Activated CD4-positive, CD25-positive, alpha-beta regulatory T cell (primary cell): ENCODE measurements around the gene USP17L15.
"Not testable (repeated sequence)": the region's sequence is repeated elsewhere in the genome, so short reads cannot be mapped to it uniquely, and the experiment has no call there.

ENCODE experiments used
- DNase-seq, 4 experiments: peaks; one replicate each; lab custom pipeline; 2025; lab: John Stamatoyannopoulos, UW

The USP17L15 gene

GRCh38 chr4:9234085-9234484, at the start of gene USP17L15:
USP17L15 (plus strand) TSS chr4:9234385; CDS start chr4:9234385, 0 bp downstream.
- not testable (repeated sequence) for DNase-seq

- DNase-seq = not testable (repeated sequence)
Observed at GRCh38 chr4:9210357-9210756, 23.8 kb upstream of the USP17L15 start, which contains the start of gene USP17L10. USP17L10 (plus strand) TSS chr4:9210657; CDS start chr4:9210657, 0 bp downstream.

GRCh38 chr4:9214701-9215100, 19.5 kb upstream of the USP17L15 start:
- not testable (repeated sequence) for DNase-seq

- DNase-seq = not testable (repeated sequence)
Observed at GRCh38 chr4:9215105-9215504, 19.1 kb upstream of the USP17L15 start, which contains the start of gene USP17L11. USP17L11 (plus strand) TSS chr4:9215405; CDS start chr4:9215405, 0 bp downstream.

- not testable (repeated sequence) for DNase-seq
Observed at GRCh38 chr4:9219852-9220251, 14.3 kb upstream of the USP17L15 start, which contains the start of gene USP17L12. USP17L12 (plus strand) TSS chr4:9220152; CDS start chr4:9220152, 0 bp downstream.

GRCh38 chr4:9224596-9224995, 9.6 kb upstream of the USP17L15 start, which contains the start of gene USP17L13:
USP17L13 (plus strand) TSS chr4:9224896; CDS start chr4:9224896, 0 bp downstream.
- not testable (repeated sequence) for DNase-seq

- DNase-seq = not testable (repeated sequence)
Observed at GRCh38 chr4:9230249-9230648, 3.9 kb upstream of the USP17L15 start.

GRCh38 chr4:9238461-9238860, 4.3 kb downstream of the USP17L15 start:
- DNase-seq = not testable (repeated sequence)

- not testable (repeated sequence) for DNase-seq
Observed at GRCh38 chr4:9243579-9243978, 9.4 kb downstream of the USP17L15 start, which contains the start of gene USP17L17. USP17L17 (plus strand) TSS chr4:9243879; CDS start chr4:9243879, 0 bp downstream.

GRCh38 chr4:9247953-9248680, 13.9 kb downstream of the USP17L15 start, which contains the start of gene USP17L18:
USP17L18 (plus strand) TSS chr4:9248630; CDS start chr4:9248630, 0 bp downstream.
- not testable (repeated sequence) for DNase-seq

GRCh38 chr4:9253078-9253477, 18.9 kb downstream of the USP17L15 start, which contains the start of gene USP17L19:
USP17L19 (plus strand) TSS chr4:9253378; CDS start chr4:9253378, 0 bp downstream.
- DNase-seq = not testable (repeated sequence)

GRCh38 chr4:9257824-9258223, 23.6 kb downstream of the USP17L15 start, which contains the start of gene USP17L20:
USP17L20 (plus strand) TSS chr4:9258124; CDS start chr4:9258124, 0 bp downstream.
- DNase-seq = not testable (repeated sequence)

- not testable (repeated sequence) for DNase-seq
Observed at GRCh38 chr4:9262572-9262971, 28.4 kb downstream of the USP17L15 start, which contains the start of gene USP17L21. USP17L21 (plus strand) TSS chr4:9262872; CDS start chr4:9262872, 0 bp downstream.

- DNase-seq = not testable (repeated sequence)
Observed at GRCh38 chr4:9267319-9267718, 33.1 kb downstream of the USP17L15 start, which contains the start of gene USP17L22. USP17L22 (plus strand) TSS chr4:9267619; CDS start chr4:9267619, 0 bp downstream.

GRCh38 chr4:9271719-9272118, 37.5 kb downstream of the USP17L15 start:
- not testable (repeated sequence) for DNase-seq
